GM12878 (cell line): ENCODE data around the gene GFAP.

Experiments used
- BRCA1 ChIP-seq: IDR thresholded peaks from 2 replicates; pipeline ENCODE4 v1.6.1; 2011; ENCODE audit warnings: low read depth, low read length, improper control_type of control experiment
- CHD1 ChIP-seq: IDR thresholded peaks from 2 replicates; pipeline ENCODE4 v1.6.1; 2012; ENCODE audit warnings: low read depth, low read length, improper control_type of control experiment
- EZH2 ChIP-seq: IDR thresholded peaks from 2 replicates; pipeline ENCODE4 v1.6.1; 2012; ENCODE audit warnings: low read depth, mild to moderate bottlenecking, control low read depth, inconsistent platforms, low read length, borderline replicate concordance; ENCODE audit not compliant: control insufficient read depth
- GABPA ChIP-seq: IDR thresholded peaks from 2 replicates; pipeline ENCODE4 v1.6.1; 2014; ENCODE audit warnings: antibody characterized with exemption, low read depth, mild to moderate bottlenecking, inconsistent platforms
- JUNB ChIP-seq: IDR thresholded peaks from 2 replicates; pipeline ENCODE4 v1.6.1; 2016; ENCODE audit warnings: antibody characterized with exemption, mild to moderate bottlenecking
- MYC ChIP-seq: IDR thresholded peaks from 2 replicates; pipeline ENCODE4 v1.6.1; 2011; ENCODE audit warnings: mild to moderate bottlenecking, low read length, moderate library complexity, inconsistent platforms; ENCODE audit not compliant: insufficient read depth, insufficient replicate concordance, insufficient read length, severe bottlenecking
- POLR2A ChIP-seq: IDR thresholded peaks from 2 replicates; pipeline ENCODE4 v1.6.1; 2011; ENCODE audit warnings: low read depth, mild to moderate bottlenecking, low read length
- SIN3A ChIP-seq: IDR thresholded peaks from 2 replicates; pipeline ENCODE4 v1.6.1; 2012; ENCODE audit warnings: low read depth, low read length, improper control_type of control experiment
- SREBF2 ChIP-seq: IDR thresholded peaks from 2 replicates; pipeline ENCODE4 v1.6.1; 2012; ENCODE audit warnings: mild to moderate bottlenecking, low read length
- SUPT20H ChIP-seq: IDR thresholded peaks from 2 replicates; pipeline ENCODE4 v1.6.1; 2011; ENCODE audit warnings: low read depth, mild to moderate bottlenecking, low read length, moderate library complexity, borderline replicate concordance; ENCODE audit not compliant: control insufficient read depth
- YBX1 ChIP-seq: fragments of 450-650 bp; IDR thresholded peaks from 2 replicates; pipeline ENCODE4 v1.6.1; 2016; ENCODE audit warnings: antibody characterized with exemption
- ZNF217 ChIP-seq: fragments of 450-650 bp; IDR thresholded peaks from 2 replicates; pipeline ENCODE4 v1.6.1; 2017; ENCODE audit warnings: antibody characterized with exemption, mild to moderate bottlenecking
- TF ChIP-seq, protein P1 (sequence below), 3 experiments: IDR thresholded peaks in 2 of 3; conservative IDR thresholded peaks in 1 of 3; 2 replicates each; pipeline ENCODE4 v1.5.1; 2011; ENCODE audit warnings: low read depth in 3 of 3, low read length in 3 of 3, mild to moderate bottlenecking in 3 of 3, control low read depth in 2 of 3, moderate library complexity in 2 of 3, inconsistent platforms in 1 of 3, mixed read lengths in 1 of 3; ENCODE audit not compliant: control insufficient read depth in 2 of 3, insufficient read depth in 1 of 3; ENCODE audit errors: extremely low read depth in 1 of 3
- TF ChIP-seq, protein P2 (sequence below): IDR thresholded peaks from 2 replicates; pipeline ENCODE4 v1.6.1; 2011; ENCODE audit warnings: low read depth, mild to moderate bottlenecking, low read length, moderate library complexity, borderline replicate concordance; ENCODE audit errors: extremely low read depth

DNA sequence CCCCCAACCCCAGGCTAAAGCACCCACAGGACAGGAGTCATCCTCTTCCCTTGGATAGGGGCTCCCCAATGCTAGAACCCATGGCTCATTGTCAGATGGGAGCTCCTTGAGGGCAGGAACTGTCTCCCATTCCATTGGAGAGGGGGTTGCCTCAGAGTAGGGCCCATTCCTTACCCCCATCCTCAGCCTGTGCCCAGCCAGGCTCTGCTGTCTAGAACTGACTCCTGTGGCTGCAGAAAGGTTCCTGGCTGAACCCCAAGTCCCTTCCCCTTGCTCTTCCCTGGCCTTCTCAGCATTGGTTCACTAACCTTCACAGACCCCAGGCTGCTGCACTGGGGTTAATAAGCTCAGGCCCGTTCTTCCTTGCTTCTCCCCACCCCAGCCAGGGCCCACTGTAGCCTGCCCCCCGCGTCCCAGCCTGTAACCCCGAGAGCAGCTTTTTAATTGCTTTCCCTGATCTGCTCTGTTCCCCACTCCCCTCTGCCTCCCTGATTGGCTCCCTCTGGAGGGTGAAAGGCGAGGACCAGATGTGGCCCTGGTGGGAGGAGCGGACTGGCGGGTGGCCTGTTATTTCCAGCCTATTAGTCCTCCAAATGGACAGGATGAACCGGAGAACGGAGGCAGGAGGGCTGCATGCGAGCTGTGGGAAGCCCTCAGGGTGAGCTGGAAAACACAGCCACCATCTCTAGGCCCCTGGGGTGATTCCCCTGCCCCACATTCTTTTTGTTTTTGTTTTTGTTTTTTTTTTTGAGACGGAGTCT is 6.0 kb upstream of the GFAP start:
- TF ChIP-seq POLR2A, result no peak
- no peak for TF ChIP-seq SREBF2
- TF ChIP-seq MYC, result no peak
- TF ChIP-seq CHD1, result no peak
- no peak for TF ChIP-seq BRCA1
- no peak for TF ChIP-seq SUPT20H
- TF ChIP-seq EZH2, result no peak
- TF ChIP-seq, protein P1, sequence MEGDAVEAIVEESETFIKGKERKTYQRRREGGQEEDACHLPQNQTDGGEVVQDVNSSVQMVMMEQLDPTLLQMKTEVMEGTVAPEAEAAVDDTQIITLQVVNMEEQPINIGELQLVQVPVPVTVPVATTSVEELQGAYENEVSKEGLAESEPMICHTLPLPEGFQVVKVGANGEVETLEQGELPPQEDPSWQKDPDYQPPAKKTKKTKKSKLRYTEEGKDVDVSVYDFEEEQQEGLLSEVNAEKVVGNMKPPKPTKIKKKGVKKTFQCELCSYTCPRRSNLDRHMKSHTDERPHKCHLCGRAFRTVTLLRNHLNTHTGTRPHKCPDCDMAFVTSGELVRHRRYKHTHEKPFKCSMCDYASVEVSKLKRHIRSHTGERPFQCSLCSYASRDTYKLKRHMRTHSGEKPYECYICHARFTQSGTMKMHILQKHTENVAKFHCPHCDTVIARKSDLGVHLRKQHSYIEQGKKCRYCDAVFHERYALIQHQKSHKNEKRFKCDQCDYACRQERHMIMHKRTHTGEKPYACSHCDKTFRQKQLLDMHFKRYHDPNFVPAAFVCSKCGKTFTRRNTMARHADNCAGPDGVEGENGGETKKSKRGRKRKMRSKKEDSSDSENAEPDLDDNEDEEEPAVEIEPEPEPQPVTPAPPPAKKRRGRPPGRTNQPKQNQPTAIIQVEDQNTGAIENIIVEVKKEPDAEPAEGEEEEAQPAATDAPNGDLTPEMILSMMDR (IDR thresholded peaks at IDR 0.05 in 2 of 3, conservative IDR thresholded peaks at IDR 0.05 in 1 of 3; ENCODE audit: control insufficient read depth in 2 of 3, extremely low read depth in 1 of 3, insufficient read depth in 1 of 3, low read depth in 3 of 3, low read length in 3 of 3), result no peak
- no peak for TF ChIP-seq YBX1
- TF ChIP-seq GABPA, result no peak
- no peak for TF ChIP-seq SIN3A
- no peak for TF ChIP-seq JUNB
- no peak for TF ChIP-seq ZNF217
- TF ChIP-seq, protein P2, sequence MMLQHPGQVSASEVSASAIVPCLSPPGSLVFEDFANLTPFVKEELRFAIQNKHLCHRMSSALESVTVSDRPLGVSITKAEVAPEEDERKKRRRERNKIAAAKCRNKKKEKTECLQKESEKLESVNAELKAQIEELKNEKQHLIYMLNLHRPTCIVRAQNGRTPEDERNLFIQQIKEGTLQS, result no peak
